Hematopoietic multipotent progenitor cell treated with erythropoietin and hydrocortisone succinate and interleukin-3 and kit ligand, for 17 days (in vitro differentiated cells): ENCODE measurements around the gene BDNF.

ENCODE experiments used
- DNase-seq: peaks from one replicate; pipeline ENCODE4 v3.0.0-alpha.2; 2015; ENCODE audit warnings: low spot score

Gene BDNF

GRCh38 chr11:27705873-27706820 lies 5.9 kb upstream of the BDNF start:
- no peak for DNase-seq

- no peak for DNase-seq
Observed at GRCh38 chr11:27703481-27703880, 3.2 kb upstream of the BDNF start.

GRCh38 chr11:27702811-27703210 lies 2.6 kb upstream of the BDNF start:
- DNase-seq, result no peak

- DNase-seq, result no peak
Observed at GRCh38 chr11:27701355-27702105, 1.3 kb upstream of the BDNF start.

- no peak for DNase-seq
Observed at GRCh38 chr11:27699926-27700350, 317 bp downstream of the BDNF start.

GRCh38 chr11:27699242-27699925 lies 871 bp downstream of the BDNF start:
- DNase-seq, result no peak

DNA sequence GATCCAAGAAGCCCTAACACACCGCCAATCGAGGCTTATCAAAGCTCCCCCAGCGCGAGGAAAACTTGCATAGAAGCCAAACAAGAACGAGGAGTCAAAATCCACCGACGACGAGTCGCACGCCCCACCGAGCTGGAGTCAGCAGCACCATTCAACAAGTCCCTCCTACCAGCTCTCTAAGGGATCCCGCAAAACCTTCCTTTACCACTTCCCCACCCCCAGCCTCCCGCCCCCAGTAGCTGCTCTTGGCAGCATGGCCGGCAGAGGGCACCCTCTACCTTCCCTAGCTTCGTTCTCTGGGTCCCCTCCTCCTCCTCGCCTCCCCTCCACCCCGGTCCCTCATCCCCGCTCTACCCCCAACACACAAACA lies 1.4 kb downstream of the BDNF start:
- no peak for DNase-seq

GRCh38 chr11:27697679-27698275 lies 2.5 kb downstream of the BDNF start:
- DNase-seq, result no peak

DNA sequence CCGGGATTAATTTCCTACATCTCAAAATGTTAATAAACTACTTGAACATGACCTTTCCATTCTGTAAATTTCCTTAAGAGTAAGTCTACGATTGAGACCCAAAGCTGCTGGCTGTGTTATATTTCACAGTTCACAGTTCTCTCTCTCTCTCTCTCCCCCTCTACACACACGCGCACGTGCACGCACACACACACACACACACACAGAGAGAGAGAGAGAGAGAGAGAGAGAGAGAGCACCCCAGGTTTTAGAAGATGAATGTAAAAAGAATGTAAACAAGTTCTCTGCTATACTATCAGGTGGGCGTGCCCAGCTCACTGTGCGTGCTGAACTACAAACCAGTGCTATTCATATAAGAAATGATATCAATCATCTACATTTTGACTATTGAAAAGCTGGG lies 3.3 kb downstream of the BDNF start:
- DNase-seq, result no peak

DNA sequence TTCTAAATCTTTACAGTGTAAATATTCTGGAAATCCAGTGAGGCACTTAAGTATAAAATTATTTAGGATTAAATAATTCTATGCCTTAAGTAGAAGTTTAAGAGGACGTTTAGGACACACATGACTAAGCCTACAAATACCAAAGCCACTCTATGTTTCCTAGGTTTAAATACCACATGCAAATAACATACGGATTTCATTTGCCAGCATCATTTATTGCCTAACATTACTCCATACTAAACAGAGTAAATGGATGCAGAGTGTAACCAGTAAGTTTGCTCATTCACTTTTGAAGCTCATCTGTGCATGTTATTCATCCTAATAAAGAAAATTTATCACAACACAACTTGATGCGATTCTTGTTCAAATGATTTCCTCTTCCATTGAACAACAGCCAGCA lies 4.1 kb downstream of the BDNF start:
- no peak for DNase-seq

DNA sequence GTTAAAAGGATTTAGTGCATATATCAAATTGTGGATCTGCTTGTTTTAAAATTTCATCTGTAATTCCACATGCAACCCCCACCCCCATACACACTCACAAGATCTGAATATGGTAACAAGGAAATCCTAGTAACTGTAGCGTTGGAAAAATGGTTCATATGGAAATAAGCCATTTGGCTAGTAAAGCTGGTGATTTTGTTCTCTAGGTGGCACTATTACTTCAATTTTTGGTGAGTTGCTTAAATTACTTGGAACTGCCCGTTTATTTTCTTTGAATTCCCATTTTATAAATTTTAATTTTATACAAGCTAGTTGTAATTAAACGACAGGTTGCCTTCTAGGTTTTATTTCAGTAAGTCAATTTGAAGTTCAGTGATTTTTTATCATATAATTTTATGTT lies 5.3 kb downstream of the BDNF start:
- no peak for DNase-seq

GRCh38 chr11:27693398-27693797 lies 6.9 kb downstream of the BDNF start:
- DNase-seq, result no peak

- no peak for DNase-seq
Observed at GRCh38 chr11:27692781-27693180, 7.5 kb downstream of the BDNF start.

DNA sequence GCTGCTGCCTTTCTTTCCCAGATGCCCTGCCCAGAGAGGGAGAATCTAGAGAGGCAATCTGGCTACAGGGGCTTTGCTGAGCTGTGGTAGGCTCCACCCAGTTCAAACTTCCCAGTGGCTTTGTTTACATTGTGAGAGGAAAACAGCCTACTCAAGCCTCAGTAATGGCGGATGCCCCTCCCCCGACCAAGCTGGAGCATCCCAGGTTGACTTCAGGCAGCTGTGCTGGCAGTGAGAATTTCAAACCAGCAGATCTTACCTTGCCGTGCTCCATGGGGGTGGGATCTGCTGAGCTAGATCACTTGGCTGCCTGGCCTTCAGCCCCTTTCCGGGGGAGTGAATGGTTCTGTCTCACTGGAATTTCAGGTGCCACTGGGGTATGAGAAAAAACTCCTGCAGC lies 12.2 kb downstream of the BDNF start:
- no peak for DNase-seq

DNA sequence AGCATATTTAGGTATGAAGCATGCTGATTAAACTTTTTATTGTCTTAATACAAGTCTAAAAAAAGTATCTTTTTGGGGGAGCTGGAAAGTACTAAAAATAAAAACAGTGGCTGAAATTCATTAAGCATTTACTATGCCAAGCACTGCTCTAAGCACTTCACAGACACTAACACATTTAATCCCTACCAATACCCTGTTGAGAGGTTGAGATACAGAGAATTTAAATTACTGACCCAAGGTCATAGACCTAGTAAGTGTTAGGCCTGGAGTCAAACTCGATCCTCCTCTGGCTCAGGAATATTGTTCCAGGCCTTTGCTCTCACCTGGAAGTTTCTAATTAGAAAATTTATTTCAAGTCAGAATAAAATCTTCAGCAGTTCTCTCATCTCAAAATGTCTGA lies 18.6 kb downstream of the BDNF start:
- DNase-seq, result no peak

GRCh38 chr11:27679136-27680015 lies 20.9 kb downstream of the BDNF start:
- no peak for DNase-seq

- no peak for DNase-seq
Observed at GRCh38 chr11:27678242-27678641, 22.0 kb downstream of the BDNF start.

- no peak for DNase-seq
Observed at GRCh38 chr11:27677108-27677507, 23.1 kb downstream of the BDNF start.

- no peak for DNase-seq
Observed at GRCh38 chr11:27673979-27674663, 26.1 kb downstream of the BDNF start.

DNA sequence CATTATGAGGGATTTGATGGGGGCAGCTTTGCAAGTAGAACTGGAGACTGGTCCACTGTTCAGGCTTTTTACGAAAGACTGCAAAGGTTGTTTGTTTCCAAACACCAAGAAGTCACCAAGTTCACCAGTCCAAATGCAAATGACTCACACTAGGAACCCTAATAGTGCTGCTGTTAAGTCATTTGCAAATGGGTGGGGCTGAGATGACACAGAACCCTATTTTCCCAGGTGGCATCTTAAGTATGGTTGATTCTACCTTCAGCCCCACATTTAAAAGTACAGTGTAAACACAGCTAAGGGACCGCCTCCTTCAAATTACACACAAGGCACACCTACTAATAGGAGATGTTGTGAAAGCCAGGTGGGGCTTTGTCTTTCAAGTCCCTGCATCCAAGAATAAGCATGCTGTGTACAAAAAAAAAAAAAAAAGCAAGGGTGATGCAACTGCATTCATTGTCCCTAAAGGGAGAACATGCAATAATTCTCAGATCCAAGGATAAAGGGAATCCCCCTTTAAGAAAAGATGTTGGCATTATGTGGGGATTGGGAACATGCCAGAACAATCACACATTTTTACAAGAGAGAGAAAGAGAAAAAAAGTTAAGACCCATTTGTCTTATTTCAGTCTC lies 27.3 kb downstream of the BDNF start:
- no peak for DNase-seq
